GM12865 (cell line): ENCODE results near the gene RHOU.

ENCODE experiments used
- DNase-seq: peaks from one replicate; pipeline ENCODE4 v3.0.0; 2010; ENCODE audit warnings: low read depth
- H3K4me3 ChIP-seq: 2 replicates; pipeline ENCODE4 v1.5.1; 2011; ENCODE audit warnings: mild to moderate bottlenecking, low read depth, low read length, control low read depth
- TF ChIP-seq, protein P1 (sequence below): IDR thresholded peaks from 2 replicates; pipeline ENCODE4 v1.5.1; 2011; ENCODE audit warnings: low read length, control low read depth, low read depth, inconsistent platforms; ENCODE audit not compliant: insufficient read depth; ENCODE audit errors: missing control alignments

RHOU gene

DNA sequence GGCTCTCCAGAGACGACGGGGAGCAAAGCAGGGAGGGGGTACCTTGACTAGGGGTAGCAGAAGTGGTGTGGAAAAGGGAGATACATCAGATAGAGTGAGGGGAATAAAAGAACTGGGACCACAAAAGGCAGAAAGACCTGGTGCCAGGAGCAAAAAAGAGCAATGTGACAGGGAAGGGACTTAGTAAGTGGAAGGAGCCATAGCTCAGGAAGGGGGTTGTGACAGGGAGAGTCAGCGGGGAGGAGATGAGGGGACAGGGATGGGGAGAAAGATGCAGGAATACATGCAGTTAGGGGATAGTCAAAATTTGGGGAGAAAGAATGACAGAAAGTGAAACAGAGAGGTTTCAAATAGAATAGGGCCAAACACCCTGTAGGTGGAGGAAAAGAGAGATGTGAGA is 20.5 kb downstream of the RHOU start:
- TF ChIP-seq, protein P1, sequence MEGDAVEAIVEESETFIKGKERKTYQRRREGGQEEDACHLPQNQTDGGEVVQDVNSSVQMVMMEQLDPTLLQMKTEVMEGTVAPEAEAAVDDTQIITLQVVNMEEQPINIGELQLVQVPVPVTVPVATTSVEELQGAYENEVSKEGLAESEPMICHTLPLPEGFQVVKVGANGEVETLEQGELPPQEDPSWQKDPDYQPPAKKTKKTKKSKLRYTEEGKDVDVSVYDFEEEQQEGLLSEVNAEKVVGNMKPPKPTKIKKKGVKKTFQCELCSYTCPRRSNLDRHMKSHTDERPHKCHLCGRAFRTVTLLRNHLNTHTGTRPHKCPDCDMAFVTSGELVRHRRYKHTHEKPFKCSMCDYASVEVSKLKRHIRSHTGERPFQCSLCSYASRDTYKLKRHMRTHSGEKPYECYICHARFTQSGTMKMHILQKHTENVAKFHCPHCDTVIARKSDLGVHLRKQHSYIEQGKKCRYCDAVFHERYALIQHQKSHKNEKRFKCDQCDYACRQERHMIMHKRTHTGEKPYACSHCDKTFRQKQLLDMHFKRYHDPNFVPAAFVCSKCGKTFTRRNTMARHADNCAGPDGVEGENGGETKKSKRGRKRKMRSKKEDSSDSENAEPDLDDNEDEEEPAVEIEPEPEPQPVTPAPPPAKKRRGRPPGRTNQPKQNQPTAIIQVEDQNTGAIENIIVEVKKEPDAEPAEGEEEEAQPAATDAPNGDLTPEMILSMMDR: no peak
- no peak for DNase-seq
- H3K4me3 ChIP-seq: no peak overlapping the region

GRCh38 chr1:228756457-228756856 is 21.2 kb downstream of the RHOU start:
- H3K4me3 ChIP-seq: no peak overlapping the region
- no peak for DNase-seq
- TF ChIP-seq, protein P1: no peak

DNA sequence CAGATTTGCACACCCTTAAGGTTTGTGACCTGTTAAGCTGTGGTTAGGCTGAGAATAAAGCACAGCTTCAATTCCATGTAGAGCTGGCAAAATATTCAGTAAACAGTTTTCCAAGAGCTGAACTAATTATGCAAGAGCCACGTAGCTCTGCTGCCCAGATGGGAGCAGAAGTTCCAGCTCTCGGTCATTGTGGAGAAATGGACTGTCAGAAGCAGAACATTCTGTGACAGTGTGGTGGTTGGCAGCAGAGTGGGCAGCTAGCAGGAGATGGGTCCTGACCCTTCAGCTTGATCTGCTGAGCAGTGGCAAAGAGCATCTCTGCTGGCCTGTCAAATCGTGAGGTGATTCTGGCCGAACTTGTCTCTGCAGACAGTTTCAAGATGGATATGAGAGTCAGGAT is 23.2 kb downstream of the RHOU start:
- TF ChIP-seq, protein P1: no peak
- no peak for DNase-seq
- H3K4me3 ChIP-seq: no peak overlapping the region

DNA sequence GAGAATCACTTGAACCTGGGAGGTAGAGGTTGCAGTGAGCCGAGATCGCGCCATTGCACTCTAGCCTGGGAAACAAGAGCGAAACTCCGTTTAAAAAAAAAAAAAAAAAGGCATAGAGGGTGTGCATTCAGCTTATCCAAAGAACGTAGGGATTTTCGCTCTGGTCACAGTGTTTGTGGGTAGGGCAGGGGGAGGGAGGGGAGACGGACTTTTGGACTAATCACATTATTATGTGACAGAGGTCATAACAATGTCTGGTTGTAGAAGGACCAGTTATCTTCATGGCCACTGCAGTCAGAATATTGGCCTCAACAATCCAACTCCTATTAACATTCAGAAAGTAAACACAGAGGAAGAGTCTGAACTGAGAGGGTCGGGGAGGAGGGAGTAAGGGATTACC is 25.7 kb downstream of the RHOU start:
- no peak for DNase-seq
- H3K4me3 ChIP-seq: no peak overlapping the region
- TF ChIP-seq, protein P1: no peak

DNA sequence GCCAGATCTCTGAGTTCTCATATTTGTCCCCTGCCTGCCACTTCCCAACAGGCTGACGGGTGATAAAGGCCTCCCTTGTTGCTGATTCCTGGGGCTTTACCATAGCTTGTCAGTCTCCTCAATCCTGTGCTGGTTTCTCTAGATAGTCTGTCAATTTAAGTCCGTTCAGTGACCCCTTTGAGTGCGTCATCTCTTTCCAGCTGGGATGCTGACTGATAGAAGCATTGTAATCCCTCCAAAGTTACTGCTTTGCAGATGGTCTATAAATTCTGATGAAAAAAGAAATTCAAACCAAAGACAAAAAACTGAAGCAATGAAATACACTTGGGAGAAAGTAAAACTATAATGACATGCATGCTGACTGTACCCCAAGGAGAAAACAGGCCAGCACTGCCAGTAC is 28.3 kb downstream of the RHOU start:
- TF ChIP-seq, protein P1: no peak
- no peak overlapping the region for H3K4me3 ChIP-seq
- DNase-seq: no peak

- TF ChIP-seq, protein P1: no peak
- peak; percentile 34 for DNase-seq
- no peak overlapping the region for H3K4me3 ChIP-seq
These were observed 30.1 kb downstream of the RHOU start for GRCh38 chr1:228765168-228765946.

- TF ChIP-seq, protein P1: no peak
- H3K4me3 ChIP-seq: no peak overlapping the region
- no peak for DNase-seq
These were observed 31.5 kb downstream of the RHOU start for GRCh38 chr1:228766788-228767187.
